Measurements from ENCODE around the gene SEMA4G.
A peak's percentile ranks its signal among the peaks of the same experiment; 100 is the strongest.

The SEMA4G gene

GRCh38 chr10:100998183-100998990 lies 29.1 kb downstream of the SEMA4G start:
- H2AFZ ChIP-seq (ENCODE audit: low read length), result peak overlapping the region; percentile 99
- H3K4me1 ChIP-seq (ENCODE audit: insufficient read depth, low read length, poor library complexity, severe bottlenecking), result peaks cover 37% of the 10 kb centered on the region
- H3K9me3 ChIP-seq (ENCODE audit: insufficient read depth, low read depth, low read length), result no peaks in the 10 kb centered on the region
- TF ChIP-seq EZH2phosphoT487 (IDR thresholded peaks at IDR 0.05; ENCODE audit: borderline replicate concordance) (no peak), CTCF (conservative IDR thresholded peaks at IDR 0.05; ENCODE audit: low read length) (no peak)
- H3K4me3 ChIP-seq (ENCODE audit: low read length, poor library complexity, severe bottlenecking), result peak overlapping the region; percentile 91
- no peaks in the 10 kb centered on the region for H3K9me2 ChIP-seq (replicated peaks; ENCODE audit: low read depth, low read length)
- H3K27me3 ChIP-seq (ENCODE audit: insufficient read depth, low read length, poor library complexity, severe bottlenecking), result no peaks in the 10 kb centered on the region
- H3F3A ChIP-seq (ENCODE audit: low read depth), result no peaks in the 10 kb centered on the region
- peaks cover 4% of the 10 kb centered on the region for H4K20me1 ChIP-seq (ENCODE audit: insufficient read depth, low read length, poor library complexity, severe bottlenecking)
- no peaks in the 10 kb centered on the region; the same call in 1 of the 2 replicates for H3K36me3 ChIP-seq (ENCODE audit: insufficient read depth, low read length)
- H3K4me2 ChIP-seq (ENCODE audit: low read depth, low read length, poor library complexity, severe bottlenecking), result peak overlapping the region; percentile 98
- H3K9ac ChIP-seq (ENCODE audit: low read depth, low read length, poor library complexity, severe bottlenecking), result peak overlapping the region; percentile 84
- peaks cover 43% of the 10 kb centered on the region for H3K79me2 ChIP-seq (ENCODE audit: insufficient read depth, low read length)

- H3F3A ChIP-seq (ENCODE audit: low read depth), result no peaks in the 10 kb centered on the region
- no peaks in the 10 kb centered on the region for H3K9me2 ChIP-seq (replicated peaks; ENCODE audit: low read depth, low read length)
- H3K27me3 ChIP-seq (ENCODE audit: insufficient read depth, low read length, poor library complexity, severe bottlenecking), result no peaks in the 10 kb centered on the region
- H3K9me3 ChIP-seq (ENCODE audit: insufficient read depth, low read depth, low read length), result no peaks in the 10 kb centered on the region
- H3K4me3 ChIP-seq (ENCODE audit: low read length, poor library complexity, severe bottlenecking), result peak overlapping the region; percentile 91
- H3K4me1 ChIP-seq (ENCODE audit: insufficient read depth, low read length, poor library complexity, severe bottlenecking), result peaks cover 37% of the 10 kb centered on the region
- H3K9ac ChIP-seq (ENCODE audit: low read depth, low read length, poor library complexity, severe bottlenecking), result peak overlapping the region; percentile 84
- no peaks in the 10 kb centered on the region; the same call in 1 of the 2 replicates for H3K36me3 ChIP-seq (ENCODE audit: insufficient read depth, low read length)
- H3K4me2 ChIP-seq (ENCODE audit: low read depth, low read length, poor library complexity, severe bottlenecking), result peak overlapping the region; percentile 98
- H3K79me2 ChIP-seq (ENCODE audit: insufficient read depth, low read length), result peaks cover 43% of the 10 kb centered on the region
- peak overlapping the region; percentile 99 for H2AFZ ChIP-seq (ENCODE audit: low read length)
- no peak for TF ChIP-seq EZH2phosphoT487 (IDR thresholded peaks at IDR 0.05; ENCODE audit: borderline replicate concordance)
- TF ChIP-seq CTCF (conservative IDR thresholded peaks at IDR 0.05; ENCODE audit: low read length), result peak; percentile 68
- H4K20me1 ChIP-seq (ENCODE audit: insufficient read depth, low read length, poor library complexity, severe bottlenecking), result peaks cover 4% of the 10 kb centered on the region
These were observed 29.9 kb downstream of the SEMA4G start for GRCh38 chr10:100998991-100999741.

- Histone ChIP-seq H3K4me1 (ENCODE audit: insufficient read depth, low read length, poor library complexity, severe bottlenecking) (peaks cover 37% of the 10 kb centered on the region), H3K79me2 (ENCODE audit: insufficient read depth, low read length) (peaks cover 43% of the 10 kb centered on the region), H4K20me1 (ENCODE audit: insufficient read depth, low read length, poor library complexity, severe bottlenecking) (peaks cover 4% of the 10 kb centered on the region), H3K27me3 (ENCODE audit: insufficient read depth, low read length, poor library complexity, severe bottlenecking) (no peaks in the 10 kb centered on the region), H3K9me2 (replicated peaks; ENCODE audit: low read depth, low read length) (no peaks in the 10 kb centered on the region), H3K9ac (ENCODE audit: low read depth, low read length, poor library complexity, severe bottlenecking) (peak within 1 kb of the TSS; percentile 92), H3K4me2 (ENCODE audit: low read depth, low read length, poor library complexity, severe bottlenecking) (peak within 1 kb of the TSS; percentile 98), H2AFZ (ENCODE audit: low read length) (peak within 1 kb of the TSS; percentile 99), H3F3A (ENCODE audit: low read depth) (no peaks in the 10 kb centered on the region), H3K9me3 (ENCODE audit: insufficient read depth, low read depth, low read length) (no peaks in the 10 kb centered on the region), H3K4me3 (ENCODE audit: low read length, poor library complexity, severe bottlenecking) (peak within 1 kb of the TSS; percentile 91), H3K36me3 (ENCODE audit: insufficient read depth, low read length) (no peaks in the 10 kb centered on the region; the same call in 1 of the 2 replicates)
- TF ChIP-seq CTCF (conservative IDR thresholded peaks at IDR 0.05; ENCODE audit: low read length) (no peak), EZH2phosphoT487 (IDR thresholded peaks at IDR 0.05; ENCODE audit: borderline replicate concordance) (no peak)
These were observed 30.4 kb downstream of the SEMA4G start, which contains the start of gene LZTS2 for GRCh38 chr10:100999742-101000126. Gene LZTS2, plus strand, starts transcription at chr10:100999808. Its CDS starts 2,731 bp downstream, at chr10:101002539.
